HG02981 (cell line): ENCODE results near the gene JADE1.

Source experiments
- ATAC-seq: cut with Tn5 transposase; IDR thresholded peaks from one replicate; pipeline ENCODE4 v1.9.1; 2021; ENCODE audit warnings: mild to moderate bottlenecking, moderate library complexity; ENCODE audit not compliant: unreplicated experiment

JADE1 gene

DNA sequence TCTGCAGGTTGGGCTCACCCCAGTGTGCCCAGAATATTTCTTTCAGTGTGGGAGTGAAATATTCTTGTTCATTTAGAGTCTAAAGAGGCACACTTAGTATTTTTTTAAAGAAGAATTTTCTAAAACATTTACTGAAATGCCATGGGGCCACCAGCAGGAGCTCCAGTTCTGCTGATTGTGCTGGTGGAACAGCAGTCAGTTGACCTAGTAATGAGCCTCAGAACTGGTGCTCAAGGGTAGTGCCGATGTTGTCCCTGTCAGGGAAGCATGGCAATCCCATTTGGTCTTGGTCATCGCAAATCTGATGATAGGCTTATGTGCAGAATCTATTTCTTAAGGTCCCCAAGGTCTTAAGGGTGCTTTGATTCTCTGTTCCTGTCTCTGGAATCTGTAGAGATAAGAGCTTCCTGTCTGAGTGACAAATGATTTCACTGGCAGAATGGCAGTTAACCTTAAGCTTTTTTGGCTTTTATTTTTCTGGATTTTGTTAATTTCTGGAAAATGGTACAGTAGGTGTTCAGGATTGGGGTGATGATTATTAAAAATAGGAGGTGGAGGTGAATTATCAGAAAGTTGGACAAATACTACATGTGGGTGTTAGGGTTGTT lies 31.3 kb downstream of the JADE1 start:
- no peak for ATAC-seq

DNA sequence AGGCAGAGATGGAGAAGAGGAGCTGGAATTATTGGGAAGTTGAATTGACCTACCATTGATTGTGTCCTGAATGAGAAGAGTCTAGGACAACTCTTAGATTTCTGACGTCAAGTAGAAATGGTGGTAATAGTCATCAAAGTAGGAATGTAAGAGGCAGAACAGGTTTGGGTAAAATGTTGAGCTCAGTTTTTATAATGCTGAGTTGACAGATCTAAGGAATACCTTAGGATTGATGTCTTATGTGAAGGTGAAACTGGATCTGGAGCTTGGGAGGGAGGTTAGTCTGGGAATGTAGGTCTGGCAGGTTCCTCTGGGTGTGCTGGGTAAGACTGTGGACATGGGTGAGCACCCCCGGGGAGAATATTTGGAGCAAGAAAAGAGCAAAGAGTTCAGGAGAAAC lies 31.9 kb downstream of the JADE1 start:
- no peak for ATAC-seq

DNA sequence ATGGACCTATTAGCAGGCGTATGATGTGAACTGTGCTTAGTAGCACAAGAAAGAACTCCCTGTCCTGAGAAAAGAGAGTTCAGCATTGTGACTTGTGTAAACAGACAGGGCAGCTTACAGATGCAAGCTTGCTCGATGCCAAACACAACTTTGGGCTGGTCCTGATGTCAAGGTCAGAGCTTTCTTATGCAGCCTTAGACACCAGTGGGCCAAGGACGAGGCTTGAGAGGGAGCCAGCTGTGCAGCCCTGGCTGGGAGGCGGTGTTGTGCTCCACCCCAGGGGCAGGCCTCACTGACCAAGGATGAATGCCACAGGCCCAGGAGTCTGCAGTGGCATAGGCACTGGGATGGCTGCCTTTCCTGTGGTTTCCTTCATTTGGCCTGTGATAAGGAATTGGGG lies 35.4 kb downstream of the JADE1 start:
- ATAC-seq = no peak

DNA sequence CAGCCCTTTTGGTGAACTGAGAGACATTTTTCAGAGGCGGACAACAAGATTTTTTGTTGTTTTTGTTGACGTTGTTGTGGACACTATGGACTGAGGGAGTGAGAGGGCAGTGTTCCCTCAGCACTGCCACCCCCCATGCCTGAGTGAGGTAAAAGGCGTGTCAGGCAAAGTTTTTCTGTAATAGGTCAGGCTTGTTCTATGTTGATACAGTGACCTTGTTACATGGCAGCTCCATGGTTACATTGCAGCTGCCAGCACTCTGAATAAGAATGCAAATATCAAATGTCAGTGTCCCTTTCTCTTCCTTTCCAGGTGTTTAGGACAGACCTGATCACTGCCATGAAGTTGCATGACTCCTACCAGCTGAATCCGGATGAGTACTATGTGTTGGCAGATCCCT lies 36.6 kb downstream of the JADE1 start:
- no peak for ATAC-seq

DNA sequence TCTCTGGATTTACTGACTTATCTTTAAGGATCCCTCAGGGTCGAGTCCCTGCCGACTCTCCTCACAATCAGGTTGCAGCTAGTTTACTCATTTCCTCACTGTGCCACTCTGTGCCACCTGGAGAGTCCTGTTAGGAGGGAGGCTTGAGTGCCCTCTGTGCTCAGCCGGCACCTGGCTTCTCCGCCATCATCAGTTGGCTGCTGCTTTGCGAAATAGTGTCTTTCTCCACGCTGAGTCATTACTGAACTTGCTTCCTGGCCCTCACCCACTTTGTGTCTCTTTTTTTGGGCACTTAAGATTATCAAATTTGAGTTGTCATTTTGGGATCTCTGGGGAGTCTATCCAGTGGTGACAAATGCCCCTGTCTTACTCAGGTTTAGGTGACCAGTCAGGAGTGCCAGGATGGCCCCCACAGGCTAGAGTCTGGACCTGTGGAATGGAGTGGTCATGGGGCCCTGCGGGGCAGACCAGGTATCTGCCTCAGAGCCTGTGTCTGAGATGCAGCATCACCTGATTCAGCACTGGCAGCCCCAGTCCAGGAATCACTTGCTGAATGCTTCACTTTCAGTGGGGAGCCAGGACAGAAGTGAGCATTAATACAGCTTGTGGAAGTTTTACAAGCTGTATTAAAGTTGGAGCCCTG lies 37.7 kb downstream of the JADE1 start:
- no peak for ATAC-seq

DNA sequence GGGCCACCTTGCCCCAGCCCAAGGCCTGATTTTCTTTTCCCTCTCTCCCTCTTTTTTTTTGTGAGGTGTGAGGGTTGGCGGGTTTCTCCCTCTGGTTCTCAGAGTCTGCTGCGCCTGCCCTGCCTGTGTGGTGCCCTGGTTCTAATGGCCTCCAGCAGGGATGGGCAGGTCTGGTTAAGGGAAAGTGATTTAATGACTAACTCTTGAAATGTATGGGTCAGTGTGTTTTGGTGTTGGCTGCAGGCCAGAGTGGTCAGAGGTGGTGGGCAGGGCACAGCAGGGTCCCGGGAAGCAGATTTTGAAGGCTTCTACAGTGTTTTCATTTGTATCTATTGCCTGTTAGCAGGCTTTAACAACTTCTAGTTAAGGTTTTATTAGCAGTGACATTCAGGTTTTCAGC lies 39.0 kb downstream of the JADE1 start:
- ATAC-seq = no peak

DNA sequence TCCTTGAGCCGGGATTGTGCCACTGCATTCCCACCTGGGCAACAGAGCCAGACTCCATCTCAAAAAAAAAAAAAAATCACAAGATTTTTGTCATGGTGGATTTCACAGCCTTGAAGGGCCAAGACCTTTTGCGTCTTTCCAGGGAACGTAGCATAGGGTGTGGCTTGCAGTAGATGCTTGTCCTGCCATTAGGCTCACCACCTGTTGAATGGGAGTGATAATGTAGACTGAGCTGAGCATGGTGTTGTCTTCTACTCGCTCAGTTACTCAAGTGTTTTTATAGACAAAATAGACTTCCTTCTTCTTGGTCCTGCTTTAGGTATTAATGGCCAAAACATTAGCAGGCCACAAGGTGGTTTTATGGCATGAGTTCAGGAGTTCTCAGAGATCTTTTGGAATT lies 40.8 kb downstream of the JADE1 start:
- no peak for ATAC-seq

DNA sequence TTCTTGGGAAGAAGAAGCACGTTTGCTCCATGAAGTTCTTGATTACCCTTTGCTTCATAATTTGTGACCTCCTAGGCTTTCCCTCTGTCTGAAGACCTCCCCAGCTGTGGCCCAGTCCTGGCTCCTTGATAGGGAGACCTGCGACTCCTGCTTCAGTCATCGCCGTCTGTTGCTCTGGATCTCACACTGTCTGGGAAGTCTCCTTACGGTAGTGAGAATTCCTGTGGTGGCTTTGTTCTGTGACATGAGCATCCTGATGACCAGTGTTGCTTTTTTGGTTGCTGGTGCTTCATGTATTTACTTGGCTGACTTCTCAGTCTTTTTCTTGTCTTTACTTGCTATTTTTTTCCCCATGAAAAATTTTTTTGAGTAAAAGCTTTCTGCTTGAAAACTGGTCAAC lies 44.2 kb downstream of the JADE1 start:
- no peak for ATAC-seq

DNA sequence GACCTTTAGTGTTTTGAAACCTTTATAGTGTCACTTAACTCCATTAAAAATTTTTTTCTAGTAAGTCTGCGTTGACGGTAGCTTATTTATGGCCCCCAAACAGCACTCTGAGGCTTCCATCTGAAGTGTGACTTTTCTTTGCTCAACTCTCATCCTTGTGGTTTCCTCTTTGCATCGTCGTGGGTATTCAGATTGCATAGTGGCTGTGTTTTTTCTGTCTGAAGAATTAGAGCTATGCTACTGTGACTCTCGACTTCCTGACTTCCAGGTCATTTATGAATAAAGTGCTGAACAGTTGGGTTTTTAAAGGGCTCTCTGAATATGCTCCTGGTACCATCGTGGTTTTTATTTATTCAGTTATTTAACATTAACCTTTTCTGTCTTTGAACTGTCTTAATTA lies 44.9 kb downstream of the JADE1 start:
- peak; percentile 60 for ATAC-seq

DNA sequence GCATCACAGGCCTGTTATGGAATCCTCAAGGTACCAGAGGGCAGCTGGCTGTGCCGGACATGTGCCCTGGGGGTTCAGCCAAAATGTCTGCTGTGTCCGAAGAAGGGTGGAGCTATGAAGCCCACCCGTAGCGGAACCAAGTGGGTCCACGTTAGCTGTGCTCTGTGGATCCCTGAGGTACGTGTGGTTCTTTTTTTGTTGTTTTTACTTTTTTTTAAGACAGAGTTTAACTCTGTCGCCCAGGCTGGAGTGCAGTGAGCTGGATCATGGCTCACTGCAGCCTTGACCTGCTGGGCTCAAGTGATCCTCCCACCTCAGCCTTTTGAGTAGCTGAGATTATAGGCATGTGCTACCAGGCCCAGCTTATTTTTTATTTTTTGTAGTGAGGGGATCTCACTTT lies 46.1 kb downstream of the JADE1 start:
- ATAC-seq = no peak

DNA sequence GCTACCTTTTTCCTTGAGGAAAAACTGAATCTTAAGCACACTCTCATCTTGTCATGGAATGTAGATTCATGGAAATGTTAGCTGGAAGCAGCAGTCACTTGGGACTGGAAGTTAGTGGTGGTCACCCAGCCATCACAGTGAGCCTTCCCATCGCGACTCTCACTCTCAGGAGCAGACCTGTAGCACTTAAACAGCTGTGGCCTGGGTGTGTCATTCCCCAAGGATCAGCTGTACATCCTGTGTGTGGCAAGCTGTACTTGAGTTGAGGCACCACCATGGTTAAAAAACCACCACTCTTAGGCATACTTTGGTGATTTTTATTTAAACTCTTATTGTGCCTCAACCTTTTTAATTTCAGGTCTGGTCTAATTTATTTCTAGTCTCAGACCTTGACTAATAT lies 46.7 kb downstream of the JADE1 start:
- ATAC-seq = no peak

DNA sequence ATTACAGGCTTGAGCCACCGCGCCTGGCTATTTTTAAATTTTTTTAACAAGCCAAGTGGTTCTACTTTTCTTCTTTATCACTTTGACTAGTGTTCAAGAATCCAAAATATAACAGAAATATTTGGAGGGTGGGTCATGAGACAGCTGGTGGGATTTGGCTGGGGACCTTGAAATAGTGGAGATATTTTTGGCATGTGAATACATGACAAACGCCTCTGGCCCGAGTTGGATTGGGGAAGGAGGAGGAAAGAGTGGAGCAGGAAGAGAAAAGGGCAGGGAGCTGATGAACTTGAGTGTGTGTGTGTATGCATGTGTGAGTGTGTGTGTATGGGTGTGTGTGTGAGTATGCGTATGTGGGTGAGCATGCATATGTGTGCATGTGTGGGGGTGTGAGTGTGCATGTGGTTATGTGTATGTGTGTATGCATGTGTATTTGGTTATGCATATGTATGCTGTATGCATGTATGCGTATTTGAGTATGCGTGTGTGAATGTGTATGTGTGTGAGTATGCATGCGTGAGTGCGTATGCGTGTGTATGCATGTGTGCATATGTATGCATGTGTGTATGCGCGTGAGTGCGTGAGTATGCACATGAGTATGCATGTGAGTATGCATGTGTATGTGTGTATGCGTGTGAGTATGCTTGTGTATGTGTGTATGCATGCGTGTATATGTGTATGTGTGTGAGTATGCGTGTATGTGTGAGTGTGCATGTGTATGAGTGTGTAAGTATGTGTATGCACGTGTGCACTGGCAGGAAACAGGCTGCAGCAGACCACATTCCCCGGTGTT lies 49.6 kb downstream of the JADE1 start:
- no peak for ATAC-seq

DNA sequence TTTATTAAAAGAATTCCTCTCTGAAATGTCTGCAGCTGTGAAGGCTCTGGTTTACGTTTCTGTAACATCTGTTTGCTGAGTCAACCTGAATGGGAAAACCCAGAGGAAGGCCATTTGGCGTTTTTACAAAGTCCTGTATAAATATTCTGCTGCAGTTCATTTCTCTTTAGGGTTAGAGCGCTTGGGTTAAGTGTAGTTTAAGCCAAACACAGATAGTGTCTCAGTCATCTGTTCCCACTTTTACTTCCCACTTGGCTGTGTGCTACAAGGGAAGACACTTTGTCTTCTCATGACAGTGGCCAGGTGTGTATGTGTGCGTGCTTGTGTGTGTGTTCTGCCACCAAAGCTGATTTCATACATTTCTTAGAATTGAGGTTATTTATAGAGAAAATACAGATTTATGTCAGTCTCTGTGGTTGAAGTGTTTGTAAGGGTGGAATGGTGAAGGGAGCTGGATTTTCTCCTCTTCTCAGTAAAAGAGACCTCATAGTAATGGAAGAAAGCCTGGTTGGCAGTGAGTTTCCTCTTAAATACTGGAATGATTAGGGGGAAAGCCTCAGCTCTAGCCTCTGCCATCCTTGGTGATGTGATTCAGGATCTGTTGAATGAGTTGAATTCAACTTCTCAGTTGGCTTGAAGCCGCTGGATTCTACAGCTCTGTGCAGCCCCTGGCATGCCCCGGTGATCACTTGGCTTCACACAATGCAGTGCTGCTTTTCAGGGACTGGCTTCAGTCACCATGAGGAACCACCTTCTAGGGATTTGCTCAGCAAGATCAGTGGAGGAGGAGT lies 50.6 kb downstream of the JADE1 start:
- ATAC-seq = no peak

DNA sequence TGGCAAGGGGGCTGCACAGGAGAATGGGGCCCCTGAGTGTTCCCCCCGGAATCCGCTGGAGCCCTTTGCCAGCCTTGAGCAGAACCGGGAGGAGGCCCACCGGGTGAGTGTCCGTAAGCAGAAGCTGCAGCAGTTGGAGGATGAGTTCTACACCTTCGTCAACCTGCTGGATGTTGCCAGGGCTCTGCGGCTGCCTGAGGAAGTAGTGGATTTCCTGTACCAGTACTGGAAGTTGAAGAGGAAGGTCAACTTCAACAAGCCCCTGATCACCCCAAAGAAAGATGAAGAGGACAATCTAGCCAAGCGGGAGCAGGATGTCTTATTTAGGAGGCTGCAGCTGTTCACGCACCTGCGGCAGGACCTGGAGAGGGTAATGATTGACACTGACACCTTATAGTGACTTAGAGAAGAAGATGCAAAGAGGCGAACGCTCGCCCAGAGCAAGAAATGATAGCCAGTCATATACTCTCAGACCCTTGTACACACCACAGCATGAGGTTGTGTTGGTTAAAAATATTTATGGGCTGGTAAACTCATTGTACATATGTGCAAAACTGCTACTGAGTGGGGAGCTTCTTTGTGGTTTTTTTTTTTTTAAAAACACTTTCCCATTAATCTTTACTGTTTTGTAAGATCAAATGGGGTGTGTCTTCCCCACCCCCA lies 52.5 kb downstream of the JADE1 start:
- peak; percentile 35 for ATAC-seq

DNA sequence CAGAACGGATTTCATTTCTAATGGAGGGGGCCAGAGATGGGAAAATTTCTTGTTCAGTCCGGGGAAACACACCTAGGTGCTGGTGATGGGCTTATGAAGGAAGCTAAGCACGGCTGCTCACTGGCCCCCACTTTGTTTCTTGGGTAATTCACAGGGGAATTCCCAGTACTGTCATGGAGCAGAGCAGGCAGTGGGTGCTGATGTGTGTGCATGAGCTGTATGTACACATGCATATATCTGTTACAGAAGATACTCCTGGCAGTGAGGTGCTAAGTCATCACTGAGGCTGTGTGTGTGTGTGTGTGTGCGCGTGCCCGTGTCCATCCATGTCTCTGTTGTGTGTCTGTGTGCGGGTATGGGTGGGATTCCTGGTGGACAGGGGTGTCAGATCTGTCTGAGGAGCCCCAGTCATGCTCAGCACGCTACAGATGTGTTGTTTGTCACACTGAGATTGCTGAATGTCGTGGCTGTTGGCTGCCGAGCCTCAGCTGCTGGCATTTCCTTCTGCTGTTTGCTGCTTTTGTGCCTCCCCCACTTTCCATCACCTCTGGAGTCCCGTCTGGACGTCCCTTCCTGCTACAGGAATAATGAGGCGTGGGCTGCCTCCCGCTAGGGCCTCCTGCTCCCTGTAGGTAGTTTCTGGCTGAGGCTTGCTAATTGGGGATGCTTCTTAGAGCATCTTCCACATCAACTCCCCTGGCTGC lies 53.3 kb downstream of the JADE1 start:
- ATAC-seq = peak; percentile 47

DNA sequence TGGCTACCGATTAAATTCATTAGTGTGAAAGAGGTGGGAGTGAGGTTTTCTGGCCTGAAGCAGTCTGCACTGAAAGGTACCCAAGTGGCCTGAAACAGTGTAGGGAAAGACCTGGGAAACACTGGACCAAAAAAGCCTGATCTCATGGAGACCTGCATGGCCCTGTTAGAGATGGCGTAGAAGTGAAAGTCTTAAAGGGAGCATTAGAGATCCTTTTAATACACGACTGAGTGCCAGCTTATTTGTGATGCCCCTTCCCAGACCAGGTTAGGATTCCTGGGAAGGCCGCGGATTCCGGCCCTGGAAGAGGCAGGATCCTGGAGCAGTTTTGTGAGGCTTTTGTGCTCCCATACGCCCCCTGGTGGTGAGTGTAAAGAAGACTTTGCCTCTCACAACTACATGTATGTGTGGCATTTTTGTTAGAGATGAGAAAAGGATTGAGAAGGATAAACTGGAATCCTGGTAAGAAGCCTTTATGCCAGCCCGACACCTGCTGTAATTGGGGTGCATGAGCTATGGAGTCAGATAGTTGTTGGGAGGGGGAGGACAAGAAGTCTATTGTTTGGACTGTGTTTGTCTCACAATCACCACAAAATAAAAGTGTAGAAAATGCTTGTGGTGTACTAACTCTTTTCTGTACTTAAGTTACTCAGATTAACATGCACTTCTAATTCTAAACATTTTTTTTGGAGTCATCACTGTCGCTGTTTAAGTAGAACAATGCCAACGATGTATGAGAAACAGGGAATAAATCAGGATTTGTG lies 54.0 kb downstream of the JADE1 start:
- ATAC-seq = no peak

DNA sequence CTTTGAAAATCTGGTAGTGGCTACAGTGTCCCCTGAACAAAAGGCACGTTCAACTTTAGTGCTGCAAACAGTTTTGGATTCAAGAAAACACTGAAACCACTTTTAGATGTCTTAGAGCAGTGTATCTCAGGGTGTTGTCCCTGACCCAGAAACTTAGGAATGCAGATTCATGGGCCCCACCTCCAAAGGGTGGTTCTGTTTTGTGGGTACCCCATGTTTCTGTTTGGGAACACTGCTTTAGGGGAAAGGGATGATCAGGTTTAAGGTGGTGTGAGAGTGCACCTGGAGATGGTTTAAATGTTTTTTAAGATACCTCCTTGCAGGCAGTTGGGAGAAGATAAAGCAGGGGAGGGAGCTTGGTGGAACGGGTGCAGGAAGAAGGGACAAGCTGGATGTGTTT lies 55.6 kb downstream of the JADE1 start:
- no peak for ATAC-seq

DNA sequence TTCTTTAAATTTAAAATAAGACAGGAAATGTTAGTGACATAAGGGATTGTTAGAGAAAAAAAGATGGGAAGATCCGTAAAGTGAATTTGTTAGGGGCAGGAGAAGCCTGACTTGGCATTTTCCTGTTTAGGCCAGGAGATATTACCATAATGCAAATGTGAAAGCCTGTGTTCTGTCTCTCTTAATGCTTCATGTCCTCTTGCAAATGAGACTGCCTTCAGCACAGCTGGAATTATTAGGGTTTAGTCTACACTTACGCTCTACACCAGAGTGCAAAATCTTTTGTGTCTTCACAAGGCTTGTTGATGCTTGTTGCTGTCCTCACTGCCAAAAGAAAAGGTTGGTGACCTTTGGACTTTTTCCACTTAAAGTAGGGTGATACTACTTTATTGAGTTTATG lies 56.8 kb downstream of the JADE1 start:
- ATAC-seq = no peak

DNA sequence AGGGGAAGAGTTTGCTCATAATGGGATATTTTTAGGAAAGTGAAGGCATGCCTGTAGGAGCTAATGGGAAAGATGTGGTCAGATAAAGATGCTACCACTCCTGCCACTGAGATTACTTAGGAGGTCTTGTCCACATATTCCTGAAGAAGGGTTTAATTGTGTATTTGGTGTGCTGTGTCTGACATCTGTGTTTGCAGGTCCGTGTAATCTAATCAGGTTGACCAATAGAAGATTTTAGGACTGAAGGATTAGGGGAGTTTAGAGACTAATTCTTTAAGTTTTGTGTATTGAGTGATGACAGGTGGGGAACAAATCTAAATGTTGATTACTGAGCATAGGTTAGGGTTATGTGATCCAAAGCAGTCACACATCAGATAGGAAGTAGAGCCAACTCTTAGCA lies 57.2 kb downstream of the JADE1 start:
- no peak for ATAC-seq

DNA sequence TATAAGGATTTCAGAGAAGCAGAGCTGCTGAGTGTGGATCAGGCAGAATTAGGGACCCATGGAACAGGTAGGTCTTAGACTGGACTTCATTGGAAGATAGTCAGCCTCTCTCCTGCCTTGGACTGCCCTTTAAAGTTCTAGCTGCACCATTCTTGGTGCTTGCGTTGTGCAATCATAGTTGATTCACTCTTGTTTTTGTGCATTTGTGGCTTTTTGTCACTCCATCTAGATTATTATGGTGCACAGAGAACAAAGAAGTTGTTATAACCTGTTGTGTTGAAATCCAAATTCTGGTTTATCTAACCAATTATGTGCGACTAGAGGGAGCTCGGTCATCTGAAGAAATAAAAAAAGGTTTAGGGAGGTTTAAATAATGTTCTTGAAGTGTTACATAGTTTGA lies 59.3 kb downstream of the JADE1 start:
- no peak for ATAC-seq
